NK-92 (cell line): ENCODE results near the gene C2orf76.

Experiments used
- DNase-seq: peaks from one replicate; lab custom pipeline; 2025; ENCODE audit not compliant: unreplicated experiment; lab: John Stamatoyannopoulos, UW

C2orf76 gene

DNA sequence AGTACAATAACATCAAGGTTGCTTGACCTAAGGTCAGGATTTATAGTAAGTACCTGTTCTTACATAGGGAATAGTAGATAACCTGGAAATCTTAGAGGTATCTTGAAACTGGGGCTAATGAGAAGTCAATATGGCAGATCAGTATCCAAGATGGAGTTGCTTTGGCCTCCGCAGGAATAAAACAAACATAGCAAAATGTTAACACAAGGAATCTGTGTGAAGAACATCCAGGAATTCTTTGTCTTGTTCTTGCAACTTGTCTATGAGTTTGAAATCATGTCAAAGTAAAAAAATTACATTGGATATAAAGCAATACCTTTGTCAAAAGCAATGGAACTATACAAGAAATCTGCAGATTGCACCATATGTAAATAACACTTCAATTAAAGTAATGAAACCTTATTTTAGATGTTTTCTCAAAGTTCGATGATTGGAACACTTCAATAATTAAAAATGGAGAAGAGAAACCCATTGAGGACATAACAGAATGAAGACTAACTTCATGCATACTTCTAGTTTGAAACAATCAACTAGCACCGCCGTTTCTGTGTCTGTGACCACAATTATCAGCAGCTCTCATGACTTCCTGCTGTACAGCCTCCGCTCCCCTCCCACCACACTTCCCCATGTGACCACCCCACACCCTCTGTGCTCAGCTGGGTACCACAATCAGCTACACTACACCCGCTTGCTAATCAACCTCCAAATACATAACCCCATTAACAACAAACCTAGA, 27.6 kb downstream of the C2orf76 start:
- DNase-seq: no peak

DNA sequence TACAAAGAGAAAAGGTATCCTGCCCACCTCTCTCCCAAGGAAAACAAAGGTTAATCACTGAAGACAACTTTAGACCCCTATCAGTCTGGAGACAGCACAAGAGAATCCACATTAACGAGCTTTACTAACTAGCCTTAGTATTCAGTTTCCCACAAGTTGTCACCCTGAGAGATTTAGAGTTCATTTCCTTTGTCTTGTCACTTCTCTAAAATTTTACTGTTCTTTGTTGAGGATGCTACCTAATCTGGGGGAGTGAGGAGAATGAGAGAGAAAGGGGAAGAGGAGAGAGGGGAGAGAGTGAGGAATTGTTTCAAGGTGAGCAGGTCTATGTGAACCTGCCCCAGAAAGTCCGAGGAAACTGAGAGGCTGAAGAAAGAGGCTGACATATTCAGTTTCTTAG, 28.4 kb downstream of the C2orf76 start:
- DNase-seq: no peak

DNA sequence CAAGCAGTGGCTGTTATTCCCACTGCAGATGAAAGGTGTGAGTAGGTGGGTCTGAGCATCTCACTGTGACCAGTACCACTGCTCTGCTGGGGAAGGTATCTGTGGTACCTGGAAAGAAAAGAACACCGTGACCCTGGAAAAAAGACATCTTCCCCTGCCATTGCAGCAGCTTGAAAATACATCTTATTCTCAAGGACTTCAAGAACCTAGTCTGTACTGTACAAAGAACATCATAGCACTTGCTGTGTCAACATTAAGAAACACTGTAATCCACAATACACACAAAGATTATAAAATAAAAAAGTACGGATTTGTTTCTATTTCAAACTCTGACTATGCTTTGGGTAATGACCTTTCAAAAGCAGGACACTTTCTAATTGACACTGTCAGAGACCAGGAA, 28.9 kb downstream of the C2orf76 start:
- DNase-seq: no peak

DNA sequence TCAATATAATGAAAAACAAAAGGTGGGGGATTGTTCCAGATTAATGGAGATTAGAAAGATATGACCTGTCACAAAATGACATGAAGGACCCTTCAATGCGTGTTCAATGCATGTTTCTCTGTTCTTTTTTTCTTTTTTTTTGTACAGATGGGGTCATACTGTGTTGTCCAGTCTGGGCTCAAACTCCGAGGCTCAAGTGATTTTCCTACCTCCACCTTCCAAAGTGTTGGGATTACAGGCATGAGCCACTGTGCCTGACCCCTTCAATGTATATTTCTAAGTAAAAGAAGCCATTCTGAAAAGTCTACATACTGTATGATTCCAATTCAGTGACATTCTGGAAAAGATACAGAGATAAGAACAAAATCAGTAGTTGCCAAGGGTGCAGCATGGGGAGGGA, 32.8 kb downstream of the C2orf76 start:
- DNase-seq: no peak

DNA sequence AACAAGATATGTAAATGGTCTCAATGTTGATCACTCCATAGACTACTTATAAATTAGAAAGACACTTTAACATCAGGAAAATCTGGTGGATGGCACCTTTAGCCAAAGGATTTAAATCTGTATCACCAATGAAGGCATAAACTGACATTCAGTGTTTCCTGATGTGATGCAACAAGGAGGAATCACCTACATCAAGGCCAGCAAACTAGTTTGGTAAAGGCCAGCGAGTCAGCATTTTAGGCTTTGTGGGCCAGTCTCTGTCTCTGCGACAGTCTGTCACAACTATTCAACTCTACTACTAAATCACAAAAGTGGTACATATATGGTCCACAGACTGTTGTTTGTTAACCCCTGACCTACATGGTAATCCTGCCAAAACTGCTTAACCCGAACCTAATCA, 33.3 kb downstream of the C2orf76 start:
- no peak for DNase-seq

DNA sequence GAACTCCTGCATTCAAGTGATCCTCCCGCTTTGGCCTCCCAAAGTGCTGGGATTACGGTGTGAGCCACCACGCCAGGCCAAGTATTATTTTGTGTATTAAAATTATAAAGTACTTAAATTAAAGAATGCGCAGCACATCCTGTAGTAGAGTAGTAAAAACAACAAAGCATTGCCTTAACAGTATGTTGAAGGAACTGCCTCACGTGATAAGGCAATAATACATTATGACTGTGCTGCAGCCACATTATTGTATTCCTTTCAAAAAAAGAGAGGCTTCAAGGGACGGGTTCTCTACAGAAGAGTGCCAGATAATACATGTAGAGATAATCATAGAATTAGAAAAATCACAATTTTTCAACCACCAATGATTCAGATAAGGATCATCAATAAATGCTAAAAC, 33.7 kb downstream of the C2orf76 start:
- DNase-seq: no peak

- no peak for DNase-seq
Observed at GRCh38 chr2:119327431-119327830, 39.2 kb downstream of the C2orf76 start.

- no peak for DNase-seq
Observed at GRCh38 chr2:119326938-119327337, 39.7 kb downstream of the C2orf76 start.

- DNase-seq: no peak
Observed at GRCh38 chr2:119324685-119325270, 41.9 kb downstream of the C2orf76 start.

GRCh38 chr2:119323459-119323858, 43.2 kb downstream of the C2orf76 start:
- no peak for DNase-seq

DNA sequence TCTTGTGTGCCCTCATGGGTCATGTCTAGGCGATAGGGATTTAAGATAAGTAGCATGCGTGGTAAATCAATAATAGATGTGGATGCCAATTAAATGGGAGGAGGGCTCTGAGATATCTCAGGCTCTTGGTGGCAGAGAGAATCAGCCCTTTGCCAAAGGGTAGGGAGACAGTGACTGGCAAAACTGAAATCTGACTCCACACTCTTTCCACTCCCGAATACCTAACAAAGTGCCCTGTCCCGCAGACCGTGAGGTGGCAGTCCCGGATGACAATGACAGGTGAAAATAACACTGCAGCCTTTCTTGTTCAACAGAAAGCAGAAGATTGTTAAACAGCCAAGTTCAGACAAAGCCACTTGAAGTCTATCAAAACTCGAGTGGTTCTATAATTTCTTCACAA, 47.0 kb downstream of the C2orf76 start:
- DNase-seq: no peak

- no peak for DNase-seq
Observed at GRCh38 chr2:119317554-119317953, 49.1 kb downstream of the C2orf76 start.

GRCh38 chr2:119316066-119316465, 50.6 kb downstream of the C2orf76 start:
- no peak for DNase-seq

- DNase-seq: no peak
Observed at GRCh38 chr2:119315241-119315925, 51.3 kb downstream of the C2orf76 start.

- DNase-seq: no peak
Observed at GRCh38 chr2:119311831-119312230, 54.8 kb downstream of the C2orf76 start.

- DNase-seq: no peak
Observed at GRCh38 chr2:119311371-119311770, 55.3 kb downstream of the C2orf76 start.

- DNase-seq: no peak
Observed at GRCh38 chr2:119308793-119309330, 57.8 kb downstream of the C2orf76 start.

DNA sequence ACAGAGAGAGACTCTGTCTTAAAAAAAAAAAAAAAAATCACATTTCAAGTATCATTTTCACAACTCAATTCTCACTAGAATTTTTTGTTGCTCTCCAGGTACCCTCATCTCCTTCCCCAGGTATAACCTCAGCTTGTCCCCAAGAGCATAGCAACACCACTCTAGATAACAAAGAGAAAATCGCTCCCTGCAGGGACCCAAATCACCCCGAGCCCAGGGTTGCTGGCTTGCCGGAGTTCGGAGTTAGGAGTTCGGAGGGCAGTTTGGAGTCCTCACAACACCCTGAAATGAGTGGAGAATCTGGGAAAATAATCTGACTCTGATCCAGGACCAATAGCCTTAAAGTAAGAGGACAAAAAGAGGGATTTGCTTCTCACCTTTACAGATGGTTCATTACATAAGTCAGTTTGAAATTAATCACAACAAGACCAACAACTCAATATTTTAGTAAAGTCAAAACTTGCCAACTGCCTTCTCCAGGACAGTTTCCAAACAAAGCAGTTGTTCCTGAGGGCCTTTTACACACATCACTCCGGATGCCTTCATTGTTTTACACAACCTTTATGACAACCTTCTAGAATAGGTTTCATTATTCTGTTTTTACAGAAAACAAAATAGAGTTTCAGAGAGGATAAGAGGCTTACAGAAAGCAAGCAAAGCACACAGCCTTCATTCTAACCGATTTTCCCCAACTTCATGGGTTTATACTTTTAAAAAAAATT, 59.1 kb downstream of the C2orf76 start:
- no peak for DNase-seq

DNA sequence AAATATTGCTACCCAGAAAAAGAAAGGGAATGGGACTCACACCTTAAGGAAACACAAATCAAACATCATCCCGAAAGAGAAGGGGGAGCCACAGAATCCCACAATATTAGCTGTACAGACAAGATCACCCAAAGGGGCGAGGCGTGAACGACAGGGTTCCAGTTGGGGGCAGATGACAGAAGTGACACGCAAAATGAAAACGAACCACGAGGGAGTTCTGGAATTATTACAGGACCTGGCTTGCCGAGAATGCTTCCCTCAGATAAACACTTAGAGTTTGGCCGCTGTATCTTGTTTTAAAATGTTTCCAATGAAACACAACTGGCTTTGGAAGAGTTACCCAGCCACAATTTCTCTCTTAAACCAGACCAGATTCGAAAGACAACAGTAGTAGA, 60.4 kb downstream of the C2orf76 start:
- DNase-seq: no peak

DNA sequence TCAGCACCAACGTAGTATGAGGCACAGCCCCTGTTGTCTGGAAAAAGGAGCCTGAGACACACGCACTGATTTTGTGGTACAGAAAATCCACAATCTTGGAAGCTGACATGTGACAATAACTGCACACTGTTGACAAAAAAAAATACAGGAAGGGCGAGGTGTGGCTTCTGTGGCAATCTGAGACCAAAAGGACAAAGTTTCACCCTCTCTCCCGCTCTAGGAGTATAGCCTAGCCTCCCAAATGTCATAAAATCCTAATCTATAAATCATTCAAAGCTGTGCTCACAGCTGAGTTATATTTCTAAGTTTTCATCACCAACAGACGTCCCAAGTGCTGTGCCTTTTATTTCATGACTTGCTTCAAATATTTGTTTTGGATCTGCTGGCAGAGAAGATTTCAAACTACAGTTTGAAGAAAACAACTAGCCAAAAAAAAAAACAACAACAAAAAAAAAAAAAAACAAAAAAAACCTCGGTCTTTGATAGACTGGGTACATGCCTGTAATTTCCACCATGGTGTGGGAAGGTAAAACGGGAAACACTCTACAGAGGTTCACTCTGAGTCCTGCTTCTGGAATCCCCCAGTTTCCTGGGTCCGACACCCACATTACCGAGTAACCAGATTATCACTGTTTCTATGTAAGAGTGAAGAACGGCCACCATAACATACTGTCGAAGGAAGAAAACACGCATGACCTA, 61.0 kb downstream of the C2orf76 start:
- DNase-seq: no peak

DNA sequence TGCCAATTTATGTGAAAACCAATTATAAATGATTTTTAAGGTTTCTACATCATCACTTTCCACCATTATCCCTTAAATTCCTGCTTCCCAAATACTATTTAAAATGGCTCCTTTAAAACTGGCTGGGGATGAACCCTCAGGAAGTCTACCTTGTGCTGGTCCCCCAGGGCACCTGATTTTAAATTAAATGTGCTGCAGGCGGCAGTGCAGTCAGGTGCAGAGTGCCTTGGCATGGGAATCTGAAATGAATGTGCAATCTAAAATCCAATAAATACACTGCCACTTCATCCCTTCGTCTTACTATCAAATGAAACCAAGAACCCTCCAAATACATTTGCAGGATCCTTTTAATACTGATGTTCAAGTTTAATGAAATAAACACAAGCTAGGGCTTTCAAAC, 61.8 kb downstream of the C2orf76 start:
- DNase-seq: no peak
